Measurements from ENCODE around the gene RIN3. TPM values are rescaled to one million over a fixed set of nuclear protein-coding genes. Genes with fewer than 3 reads are reported as not detected.
A peak's percentile ranks its signal among the peaks of the same experiment; 100 is the strongest.
"Not testable (repeated sequence)": the region's sequence is repeated elsewhere in the genome, so short reads cannot be mapped to it uniquely, and the experiment has no call there.

The RIN3 gene
- total RNA-seq, 1 donor from 2014 or later: 2.9 TPM

DNA sequence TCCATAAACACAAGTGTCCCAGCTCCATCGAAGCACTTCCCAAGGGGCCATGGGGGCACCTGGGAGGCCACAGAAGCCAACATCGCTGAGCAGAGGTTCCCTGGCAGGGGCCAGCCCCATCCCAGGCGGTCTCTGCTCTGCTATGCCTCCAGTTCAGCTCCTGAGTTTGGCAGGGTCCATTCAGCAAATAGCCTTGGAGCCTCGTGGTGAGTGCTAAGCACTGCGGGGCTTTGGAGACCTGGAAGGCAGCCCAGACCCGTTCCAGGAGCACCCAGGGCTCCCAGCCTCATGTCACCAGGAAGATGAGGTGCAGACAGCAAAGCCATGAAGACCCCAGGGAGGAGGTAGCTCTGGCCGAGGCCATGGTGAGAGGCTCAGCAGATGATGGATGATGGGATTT, 125.3 kb downstream of the RIN3 start:
- TF ChIP-seq, protein P1, sequence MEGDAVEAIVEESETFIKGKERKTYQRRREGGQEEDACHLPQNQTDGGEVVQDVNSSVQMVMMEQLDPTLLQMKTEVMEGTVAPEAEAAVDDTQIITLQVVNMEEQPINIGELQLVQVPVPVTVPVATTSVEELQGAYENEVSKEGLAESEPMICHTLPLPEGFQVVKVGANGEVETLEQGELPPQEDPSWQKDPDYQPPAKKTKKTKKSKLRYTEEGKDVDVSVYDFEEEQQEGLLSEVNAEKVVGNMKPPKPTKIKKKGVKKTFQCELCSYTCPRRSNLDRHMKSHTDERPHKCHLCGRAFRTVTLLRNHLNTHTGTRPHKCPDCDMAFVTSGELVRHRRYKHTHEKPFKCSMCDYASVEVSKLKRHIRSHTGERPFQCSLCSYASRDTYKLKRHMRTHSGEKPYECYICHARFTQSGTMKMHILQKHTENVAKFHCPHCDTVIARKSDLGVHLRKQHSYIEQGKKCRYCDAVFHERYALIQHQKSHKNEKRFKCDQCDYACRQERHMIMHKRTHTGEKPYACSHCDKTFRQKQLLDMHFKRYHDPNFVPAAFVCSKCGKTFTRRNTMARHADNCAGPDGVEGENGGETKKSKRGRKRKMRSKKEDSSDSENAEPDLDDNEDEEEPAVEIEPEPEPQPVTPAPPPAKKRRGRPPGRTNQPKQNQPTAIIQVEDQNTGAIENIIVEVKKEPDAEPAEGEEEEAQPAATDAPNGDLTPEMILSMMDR (IDR thresholded peaks at IDR 0.05; ENCODE audit: insufficient read depth, low read length, severe bottlenecking): no peak
- Histone ChIP-seq H3K27me3 (ENCODE audit: control insufficient read depth, insufficient read depth, low read length) (no peaks in the 10 kb centered on the region), H3K4me3 (ENCODE audit: low read depth, low read length) (no peak overlapping the region), H3K36me3 (ENCODE audit: control insufficient read depth, insufficient read depth, low read length) (peaks cover 1% of the 10 kb centered on the region)
- no peak for FAIRE-seq
- no peak for DNase-seq (ENCODE audit: low read depth)

DNA sequence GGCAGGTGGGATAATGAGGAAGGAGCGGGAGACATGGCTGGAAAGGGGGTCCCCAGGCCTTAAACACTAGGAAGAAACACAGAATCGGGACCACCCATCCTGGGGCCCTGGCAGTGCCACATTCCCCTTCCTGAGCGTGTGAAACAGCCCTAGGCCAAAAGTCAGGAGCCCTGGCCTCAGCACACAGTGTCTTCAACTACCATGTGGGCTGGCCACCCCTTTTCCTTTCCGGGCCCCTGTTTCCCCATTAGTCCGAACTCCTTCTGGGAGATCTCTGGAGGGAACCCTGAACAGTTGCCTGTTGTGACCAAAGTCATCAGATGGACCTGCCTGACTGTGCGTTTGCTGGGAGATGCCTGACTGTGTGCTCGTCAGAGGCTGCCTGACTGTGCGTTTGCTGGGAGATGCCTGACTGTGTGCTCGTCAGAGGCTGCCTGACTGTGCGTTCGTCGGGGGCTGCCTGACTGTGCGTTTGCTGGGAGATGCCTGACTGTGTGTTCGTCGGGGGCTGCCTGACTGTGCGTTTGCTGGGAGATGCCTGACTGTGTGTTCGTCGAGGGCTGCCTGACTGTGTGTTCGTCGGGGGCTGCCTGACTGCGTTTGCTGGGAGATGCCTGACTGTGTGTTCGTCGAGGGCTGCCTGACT, 126.0 kb downstream of the RIN3 start:
- FAIRE-seq; H3K4me3 ChIP-seq (ENCODE audit: low read depth, low read length); H3K27me3 ChIP-seq (ENCODE audit: control insufficient read depth, insufficient read depth, low read length); H3K36me3 ChIP-seq (ENCODE audit: control insufficient read depth, insufficient read depth, low read length); DNase-seq (ENCODE audit: low read depth): not testable (repeated sequence)

DNA sequence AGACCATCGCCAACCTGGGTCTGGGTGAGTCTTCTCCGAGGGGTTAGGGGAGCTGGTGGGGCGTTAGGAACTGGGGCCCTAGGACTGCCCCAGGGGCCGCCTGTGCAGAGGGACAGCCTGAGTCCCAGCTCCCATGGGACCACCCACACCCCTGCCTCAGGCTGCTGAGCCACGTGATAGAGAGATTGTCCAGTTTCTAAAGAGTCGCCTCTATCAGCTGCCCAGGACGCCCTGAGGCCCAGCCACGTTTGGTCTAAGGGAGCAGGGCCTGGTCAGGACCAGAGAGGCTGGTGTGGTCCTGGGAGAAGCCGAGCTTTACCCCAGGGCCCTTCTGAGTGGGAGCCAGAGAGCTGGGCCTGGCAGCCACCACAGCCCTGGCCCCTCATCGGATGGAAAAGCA, 127.7 kb downstream of the RIN3 start:
- no peak for FAIRE-seq
- TF ChIP-seq, protein P1 (IDR thresholded peaks at IDR 0.05; ENCODE audit: insufficient read depth, low read length, severe bottlenecking): no peak
- H3K27me3 ChIP-seq (ENCODE audit: control insufficient read depth, insufficient read depth, low read length): no peaks in the 10 kb centered on the region
- H3K4me3 ChIP-seq (ENCODE audit: low read depth, low read length): no peak overlapping the region
- peaks cover 1% of the 10 kb centered on the region for H3K36me3 ChIP-seq (ENCODE audit: control insufficient read depth, insufficient read depth, low read length)
- DNase-seq (ENCODE audit: low read depth): no peak

DNA sequence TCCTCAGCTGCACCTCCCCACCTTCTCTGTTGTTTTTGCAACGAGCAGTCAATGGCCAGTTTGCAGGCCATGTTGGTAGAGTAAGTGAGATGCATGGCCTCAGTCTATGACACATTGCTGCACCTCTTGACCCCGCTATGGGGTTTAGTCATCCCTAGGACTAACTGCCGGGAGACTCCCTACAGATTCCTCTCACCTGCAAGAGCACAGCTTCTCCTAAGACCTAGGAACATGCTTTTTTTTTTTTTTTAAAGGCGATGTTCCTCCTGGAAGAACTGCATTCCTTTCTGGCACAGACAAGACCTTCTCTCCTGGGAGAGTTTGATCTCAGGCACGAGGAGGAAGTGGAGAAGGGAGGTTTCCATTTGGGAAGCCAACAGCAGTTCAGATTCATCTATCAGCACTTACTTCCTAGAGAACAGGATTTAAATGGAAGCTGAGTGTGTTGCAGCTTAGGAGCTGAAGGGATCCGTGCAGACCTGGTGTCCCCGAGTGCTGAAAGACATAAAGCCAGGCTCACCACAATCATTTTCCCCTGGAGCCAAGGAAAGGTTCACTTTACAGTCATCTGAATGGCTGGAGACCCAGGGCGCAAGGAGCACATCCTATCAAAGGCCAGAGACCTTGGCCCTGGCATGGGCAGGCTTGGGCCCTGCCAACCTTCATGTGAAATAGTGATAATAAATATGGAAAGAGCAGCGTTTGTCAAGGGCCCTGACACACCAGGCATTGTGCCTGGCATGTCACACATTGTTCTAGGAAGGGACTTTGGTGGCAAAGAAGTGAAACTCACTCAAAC, 130.8 kb downstream of the RIN3 start:
- TF ChIP-seq, protein P1 (IDR thresholded peaks at IDR 0.05; ENCODE audit: insufficient read depth, low read length, severe bottlenecking): no peak
- FAIRE-seq (no peak), DNase-seq (ENCODE audit: low read depth) (peak; percentile 90)
- no peak overlapping the region for H3K4me3 ChIP-seq (ENCODE audit: low read depth, low read length)
- peaks cover 1% of the 10 kb centered on the region for H3K36me3 ChIP-seq (ENCODE audit: control insufficient read depth, insufficient read depth, low read length)
- no peaks in the 10 kb centered on the region for H3K27me3 ChIP-seq (ENCODE audit: control insufficient read depth, insufficient read depth, low read length)

DNA sequence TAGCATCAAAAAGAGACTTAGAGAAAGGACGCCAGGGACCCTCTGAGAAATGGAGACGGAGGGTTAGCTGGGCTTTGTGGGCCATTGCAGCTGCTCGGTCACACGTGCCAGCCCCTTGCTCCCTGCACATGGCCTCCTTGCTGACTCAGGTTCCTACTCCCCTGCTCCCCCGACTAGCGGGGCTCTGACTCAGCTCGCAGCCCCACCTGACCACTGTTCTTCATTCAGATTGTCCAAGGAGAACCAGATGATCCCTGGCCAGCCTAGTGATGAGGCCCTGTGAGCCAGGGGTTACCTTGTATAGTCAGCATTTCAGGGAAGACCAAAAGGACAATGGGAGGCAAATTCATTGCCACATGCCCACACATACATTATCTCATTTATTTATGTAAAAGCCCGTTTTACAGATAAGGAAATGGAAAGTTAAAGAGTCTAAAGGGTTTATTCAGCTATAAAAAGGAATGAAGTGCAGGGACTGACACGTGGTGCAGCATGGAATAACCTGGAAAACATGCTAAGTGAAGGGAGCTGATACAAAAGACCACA, 131.5 kb downstream of the RIN3 start:
- no peak for FAIRE-seq
- no peaks in the 10 kb centered on the region for H3K27me3 ChIP-seq (ENCODE audit: control insufficient read depth, insufficient read depth, low read length)
- H3K4me3 ChIP-seq (ENCODE audit: low read depth, low read length): no peak overlapping the region
- TF ChIP-seq, protein P1 (IDR thresholded peaks at IDR 0.05; ENCODE audit: insufficient read depth, low read length, severe bottlenecking): no peak
- no peak for DNase-seq (ENCODE audit: low read depth)
- H3K36me3 ChIP-seq (ENCODE audit: control insufficient read depth, insufficient read depth, low read length): peaks cover 1% of the 10 kb centered on the region

DNA sequence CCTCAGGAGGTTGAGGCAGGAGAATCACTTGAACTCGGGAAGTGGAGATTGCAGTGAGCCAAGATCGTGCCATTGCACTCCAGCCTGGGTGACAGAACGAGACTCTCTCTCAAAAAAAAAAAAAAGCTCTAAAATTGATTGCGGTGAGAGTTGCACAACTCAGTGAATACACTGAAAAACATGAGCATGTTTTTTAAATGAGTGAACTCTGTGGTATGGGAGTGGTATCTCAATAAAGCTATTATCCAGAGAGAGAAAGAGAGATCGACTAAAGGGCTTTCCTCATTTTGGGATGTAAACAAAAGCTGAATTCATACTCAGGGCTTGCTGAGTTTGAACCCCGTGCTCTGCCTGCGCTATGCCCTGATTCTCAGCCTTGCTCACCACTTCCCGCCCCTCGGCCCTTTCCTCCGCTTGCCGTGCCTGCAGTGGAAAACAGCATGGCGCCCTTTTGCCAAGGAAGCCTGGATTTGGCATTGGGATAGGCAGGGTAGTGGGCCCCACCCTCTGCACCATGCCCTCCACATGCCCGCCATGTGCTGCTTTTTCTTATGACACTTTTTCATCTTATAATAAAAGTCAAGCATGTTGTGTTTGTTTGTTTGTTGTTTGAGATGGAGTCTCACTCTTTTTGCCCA, 132.4 kb downstream of the RIN3 start:
- FAIRE-seq (no peak), DNase-seq (ENCODE audit: low read depth) (no peak)
- no peak overlapping the region for H3K4me3 ChIP-seq (ENCODE audit: low read depth, low read length)
- peaks cover 1% of the 10 kb centered on the region for H3K36me3 ChIP-seq (ENCODE audit: control insufficient read depth, insufficient read depth, low read length)
- TF ChIP-seq, protein P1 (IDR thresholded peaks at IDR 0.05; ENCODE audit: insufficient read depth, low read length, severe bottlenecking): no peak
- H3K27me3 ChIP-seq (ENCODE audit: control insufficient read depth, insufficient read depth, low read length): no peaks in the 10 kb centered on the region
